IPS-NIHi11 (cell line): ENCODE measurements around the gene B4GALT1.
"Not testable (repeated sequence)": the region's sequence is repeated elsewhere in the genome, so short reads cannot be mapped to it uniquely, and the experiment has no call there.

Source experiments
- DNase-seq: peaks from one replicate; pipeline ENCODE4 v3.0.0; 2012; ENCODE audit warnings: mixed read lengths, low spot score

Gene B4GALT1

GRCh38 chr9:33101104-33101951 is 65.8 kb downstream of the B4GALT1 start:
- no peak for DNase-seq

- no peak for DNase-seq
Observed at GRCh38 chr9:33099754-33100153, 67.4 kb downstream of the B4GALT1 start.

- DNase-seq = no peak
Observed at GRCh38 chr9:33097192-33097591, 69.9 kb downstream of the B4GALT1 start.

GRCh38 chr9:33092634-33093033 is 74.5 kb downstream of the B4GALT1 start:
- no peak for DNase-seq

- not testable (repeated sequence) for DNase-seq
Observed at GRCh38 chr9:33085672-33086071, 81.5 kb downstream of the B4GALT1 start.

GRCh38 chr9:33082538-33083326 is 84.4 kb downstream of the B4GALT1 start:
- no peak for DNase-seq

- no peak for DNase-seq
Observed at GRCh38 chr9:33082128-33082527, 85.0 kb downstream of the B4GALT1 start.

- peak; percentile 83 for DNase-seq
Observed at GRCh38 chr9:33081128-33081851, 85.8 kb downstream of the B4GALT1 start.

- DNase-seq = no peak
Observed at GRCh38 chr9:33080534-33080933, 86.6 kb downstream of the B4GALT1 start.

- peak; percentile 95 for DNase-seq
Observed at GRCh38 chr9:33076046-33077004, 90.8 kb downstream of the B4GALT1 start, which contains the start of gene SMU1. Gene SMU1, minus strand, starts transcription at chr9:33076674. Its CDS starts 66 bp downstream, at chr9:33076608.

- DNase-seq = no peak
Observed at GRCh38 chr9:33068991-33069390, 98.1 kb downstream of the B4GALT1 start.

- no peak for DNase-seq
Observed at GRCh38 chr9:33065157-33066076, 101.7 kb downstream of the B4GALT1 start.
